ENCODE data around the gene HYDIN.

The HYDIN gene

GRCh38 chr16:70767377-70768202 is 462.9 kb downstream of the HYDIN start:
- no peak for DNase-seq (ENCODE audit: low read depth, low spot score)

GRCh38 chr16:70766658-70767057 is 463.9 kb downstream of the HYDIN start:
- DNase-seq (ENCODE audit: low read depth, low spot score), result no peak

GRCh38 chr16:70766176-70766575 is 464.3 kb downstream of the HYDIN start:
- DNase-seq (ENCODE audit: low read depth, low spot score), result no peak

- no peak for DNase-seq (ENCODE audit: low read depth, low spot score)
These were observed 465.0 kb downstream of the HYDIN start for GRCh38 chr16:70765491-70765890.

DNA sequence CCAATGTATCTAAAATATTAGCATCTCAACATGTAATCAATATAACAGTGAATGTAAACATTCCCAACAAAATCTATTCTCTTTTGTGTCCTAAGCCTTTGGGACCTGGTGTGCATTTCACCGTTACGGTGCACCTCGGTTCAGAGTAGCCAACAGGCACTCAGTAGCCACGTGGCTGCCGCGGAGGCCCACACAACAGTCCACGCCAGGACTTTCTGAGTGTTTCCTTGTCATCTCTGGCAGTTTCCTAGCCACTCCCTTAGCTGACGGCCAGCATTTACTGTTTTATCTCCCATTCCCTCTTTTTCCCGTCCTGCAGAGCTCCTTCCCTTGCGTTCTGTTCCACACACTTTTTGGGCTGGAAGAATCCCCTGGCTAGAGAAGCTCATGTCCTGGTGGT is 465.9 kb downstream of the HYDIN start:
- DNase-seq (ENCODE audit: low read depth, low spot score), result no peak

GRCh38 chr16:70760221-70760620 is 470.3 kb downstream of the HYDIN start:
- no peak for DNase-seq (ENCODE audit: low read depth, low spot score)

GRCh38 chr16:70759666-70760065 is 470.9 kb downstream of the HYDIN start:
- DNase-seq (ENCODE audit: low read depth, low spot score), result peak; percentile 79

GRCh38 chr16:70758786-70759185 is 471.7 kb downstream of the HYDIN start:
- no peak for DNase-seq (ENCODE audit: low read depth, low spot score)
